PC-9 (cell line): ENCODE data around the gene LENG9. TPM values are rescaled to one million over a fixed set of nuclear protein-coding genes. Genes with fewer than 3 reads are reported as not detected.

Experiments
- BruUV-seq: library from RNA; stranded (reverse); fragments of 400-500 nt; replicated peaks from 2 replicates; lab custom pipeline; 2021; lab: Mats Ljungman, UMichigan
- CTCF ChIA-PET: fragments of 300-600 bp; sonication (Branson Sonifier 250); formaldehyde crosslinking; loops from one replicate; lab custom pipeline; 2022; ENCODE audit warnings: antibody characterized with exemption; lab: Charles Lee
- POLR2A ChIA-PET: fragments of 300-600 bp; sonication (Branson Sonifier 250); formaldehyde crosslinking; loops from one replicate; lab custom pipeline; 2022; ENCODE audit warnings: antibody characterized with exemption; ENCODE audit not compliant: unreplicated experiment; lab: Charles Lee
- DNase-seq, 2 experiments: peaks; one replicate each; pipeline versions ENCODE4 v3.0.0 to v3.0.0-alpha.2; 2015 to 2022; ENCODE audit warnings: mixed read lengths in 1 of 2
- H2AFZ ChIP-seq: fragments of 200-600 bp; sonication (generic); 2 replicates; pipeline ENCODE4 v1.8.1; 2017; ENCODE audit warnings: antibody characterized with exemption
- H3F3A ChIP-seq: fragments of 200-600 bp; sonication (generic); 2 replicates; pipeline ENCODE4 v1.8.1; 2017; ENCODE audit warnings: antibody characterized with exemption, mild to moderate bottlenecking, low read depth; ENCODE audit not compliant: insufficient read depth
- H3K27ac ChIP-seq: fragments of 200-600 bp; sonication (generic); 2 replicates; pipeline ENCODE4 v1.6.1; 2016; ENCODE audit warnings: mixed run types
- H3K27me3 ChIP-seq: fragments of 200-600 bp; sonication (generic); 2 replicates; pipeline ENCODE4 v1.6.1; 2016; ENCODE audit warnings: low read depth, mixed run types; ENCODE audit not compliant: insufficient read depth
- H3K36me3 ChIP-seq: fragments of 200-600 bp; sonication (generic); 2 replicates; pipeline ENCODE4 v1.6.1; 2016; ENCODE audit warnings: low read depth, mixed run types
- H3K4me1 ChIP-seq: fragments of 200-600 bp; sonication (generic); replicated peaks from 2 replicates; pipeline ENCODE4 v1.6.1; 2016; ENCODE audit warnings: mixed run types; ENCODE audit not compliant: insufficient read depth
- H3K4me2 ChIP-seq: fragments of 200-600 bp; sonication (generic); 2 replicates; pipeline ENCODE4 v1.6.1; 2017; ENCODE audit warnings: mixed run types
- H3K4me3 ChIP-seq: fragments of 200-600 bp; sonication (generic); 2 replicates; pipeline ENCODE4 v1.6.1; 2016; ENCODE audit warnings: mixed run types
- H3K79me2 ChIP-seq: fragments of 200-600 bp; sonication (generic); 2 replicates; pipeline ENCODE4 v1.6.1; 2017; ENCODE audit warnings: low read depth, mixed run types
- H3K9me2 ChIP-seq: fragments of 200-600 bp; sonication (generic); 2 replicates; pipeline ENCODE4 v1.8.1; 2017; ENCODE audit warnings: mild to moderate bottlenecking; ENCODE audit not compliant: insufficient read depth
- H3K9me3 ChIP-seq: fragments of 200-600 bp; sonication (generic); 2 replicates; pipeline ENCODE4 v1.8.1; 2016; ENCODE audit warnings: low read depth; ENCODE audit not compliant: insufficient read depth
- H4K20me1 ChIP-seq: fragments of 200-600 bp; sonication (generic); 2 replicates; pipeline ENCODE4 v1.8.1; 2017; ENCODE audit not compliant: insufficient read depth
- EZH2 ChIP-seq: fragments of 200-600 bp; sonication (generic); IDR thresholded peaks from 2 replicates; pipeline ENCODE4 v1.8.0; 2017; ENCODE audit warnings: antibody characterized with exemption, low read depth
- intact Hi-C: fragments of 100-400 bp; cut with micrococcal nuclease; formaldehyde crosslinking; loops from one replicate; pipeline ENCODE4 v1.10.0; 2022; ENCODE audit not compliant: unreplicated experiment
- total RNA-seq: library from RNA; stranded (reverse); gene quantifications from 2 replicates; pipeline ENCODE4 v1.2.3, GENCODE V29; 2021
- TF ChIP-seq, protein P1 (sequence below): fragments of 200-600 bp; sonication (generic); conservative IDR thresholded peaks from 2 replicates; pipeline ENCODE4 v1.6.1; 2017; ENCODE audit warnings: mixed run types, antibody characterized with exemption, mild to moderate bottlenecking, moderate library complexity

Gene LENG9
- total RNA-seq, 1 experiment from 2014 or later = 7.0 TPM

DNA sequence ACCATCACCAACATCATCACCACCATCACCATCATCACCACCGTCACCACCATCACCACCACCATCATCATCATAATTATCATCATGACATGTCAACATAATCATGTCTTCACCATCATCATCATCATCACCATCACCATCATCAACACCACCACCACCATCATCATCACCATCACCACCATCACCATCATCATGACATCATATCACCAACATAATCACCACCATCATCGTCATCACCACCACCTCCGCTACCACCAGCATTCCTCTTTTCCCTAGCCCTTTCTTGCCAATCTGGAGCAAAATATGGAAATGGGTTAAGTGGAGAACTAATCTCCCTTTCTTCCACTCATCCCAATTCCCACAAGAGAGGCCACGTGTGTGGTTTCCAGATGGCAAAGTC lies 49.4 kb downstream of the LENG9 start:
- Histone ChIP-seq H3K79me2 (no peaks in the 10 kb centered on the region), H3K36me3 (no peaks in the 10 kb centered on the region), H2AFZ (no peak overlapping the region)

DNA sequence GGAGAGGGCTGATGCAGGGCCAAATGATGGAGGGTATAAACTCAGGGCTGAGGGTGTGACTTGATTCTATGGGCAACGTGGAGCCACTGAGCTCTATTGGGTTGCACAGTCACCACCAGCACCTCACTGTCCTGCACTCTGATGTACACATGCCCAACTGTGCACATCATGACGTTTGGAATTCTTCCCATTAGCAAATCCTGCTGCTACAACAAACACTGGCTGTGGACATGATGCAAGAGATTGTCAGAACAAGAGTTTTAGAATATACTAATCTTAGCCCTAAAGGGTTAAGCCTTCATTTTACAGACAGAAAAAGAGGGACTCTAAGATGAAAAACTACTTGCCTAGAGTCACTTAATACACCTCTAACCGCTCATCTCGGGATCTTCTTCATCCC lies 50.7 kb downstream of the LENG9 start:
- no peak for DNase-seq
- H3K27ac ChIP-seq = no peak overlapping the region
- no peak overlapping the region for H3K4me3 ChIP-seq
- no peaks in the 10 kb centered on the region for H3K79me2 ChIP-seq
- CTCF ChIA-PET = no interaction called here
- H3K4me2 ChIP-seq = no peak overlapping the region
- no peaks in the 10 kb centered on the region for H4K20me1 ChIP-seq
- peaks cover 12% of the 10 kb centered on the region; the same call in 1 of the 2 replicates for H3F3A ChIP-seq
- H3K4me1 ChIP-seq = no peaks in the 10 kb centered on the region
- BruUV-seq = no TSS peak
- no peak overlapping the region for H2AFZ ChIP-seq
- no peaks in the 10 kb centered on the region for H3K36me3 ChIP-seq
- TF ChIP-seq, protein P1, sequence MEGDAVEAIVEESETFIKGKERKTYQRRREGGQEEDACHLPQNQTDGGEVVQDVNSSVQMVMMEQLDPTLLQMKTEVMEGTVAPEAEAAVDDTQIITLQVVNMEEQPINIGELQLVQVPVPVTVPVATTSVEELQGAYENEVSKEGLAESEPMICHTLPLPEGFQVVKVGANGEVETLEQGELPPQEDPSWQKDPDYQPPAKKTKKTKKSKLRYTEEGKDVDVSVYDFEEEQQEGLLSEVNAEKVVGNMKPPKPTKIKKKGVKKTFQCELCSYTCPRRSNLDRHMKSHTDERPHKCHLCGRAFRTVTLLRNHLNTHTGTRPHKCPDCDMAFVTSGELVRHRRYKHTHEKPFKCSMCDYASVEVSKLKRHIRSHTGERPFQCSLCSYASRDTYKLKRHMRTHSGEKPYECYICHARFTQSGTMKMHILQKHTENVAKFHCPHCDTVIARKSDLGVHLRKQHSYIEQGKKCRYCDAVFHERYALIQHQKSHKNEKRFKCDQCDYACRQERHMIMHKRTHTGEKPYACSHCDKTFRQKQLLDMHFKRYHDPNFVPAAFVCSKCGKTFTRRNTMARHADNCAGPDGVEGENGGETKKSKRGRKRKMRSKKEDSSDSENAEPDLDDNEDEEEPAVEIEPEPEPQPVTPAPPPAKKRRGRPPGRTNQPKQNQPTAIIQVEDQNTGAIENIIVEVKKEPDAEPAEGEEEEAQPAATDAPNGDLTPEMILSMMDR = no peak
- TF ChIP-seq EZH2 = no peak
- POLR2A ChIA-PET = no interaction called here
- intact Hi-C loops = no loop called here
- H3K9me2 ChIP-seq = no peaks in the 10 kb centered on the region
- H3K27me3 ChIP-seq = peaks cover 53% of the 10 kb centered on the region
- H3K9me3 ChIP-seq = no peaks in the 10 kb centered on the region

More for the DNA sequence above, 49.4 kb downstream of the LENG9 start:
- CTCF ChIA-PET = no interaction called here
- H3K4me3 ChIP-seq = no peak overlapping the region
- DNase-seq = no peak
- no peaks in the 10 kb centered on the region for H3K9me3 ChIP-seq
- peaks cover 8% of the 10 kb centered on the region; the same call in 1 of the 2 replicates for H3F3A ChIP-seq
- H3K27ac ChIP-seq = no peak overlapping the region
- no peaks in the 10 kb centered on the region for H3K4me1 ChIP-seq
- intact Hi-C loops = no loop called here
- H3K27me3 ChIP-seq = peaks cover 59% of the 10 kb centered on the region
- no peak overlapping the region for H3K4me2 ChIP-seq
- no peaks in the 10 kb centered on the region for H4K20me1 ChIP-seq
- POLR2A ChIA-PET = no interaction called here
- BruUV-seq = no TSS peak
- no peaks in the 10 kb centered on the region for H3K9me2 ChIP-seq
- TF ChIP-seq EZH2 = no peak
- TF ChIP-seq, protein P1 = no peak

Other genes starting within 250 kb of the LENG9 start
- gene LILRB3, start 240.8 kb downstream of the LENG9 start, total RNA-seq = not detected in 2 replicates
- not detected in 2 replicates for gene LILRA6, start 221.0 kb downstream of the LENG9 start, total RNA-seq
- gene LILRB5, start 206.5 kb downstream of the LENG9 start, total RNA-seq = not detected in 2 replicates
- not detected in 2 replicates for gene LILRB2, start 182.7 kb downstream of the LENG9 start, total RNA-seq
- gene LILRA5, start 150.6 kb downstream of the LENG9 start, total RNA-seq = not detected in 2 replicates
- not detected in 2 replicates for gene LILRA4, start 124.6 kb downstream of the LENG9 start, total RNA-seq
- not detected in 2 replicates for gene LAIR1, start 98.8 kb downstream of the LENG9 start, total RNA-seq
- gene TTYH1, start 48.3 kb downstream of the LENG9 start, total RNA-seq = 1.6 and 2.4 TPM in 2 replicates
- gene LENG8, start 14.6 kb downstream of the LENG9 start, total RNA-seq = 274 and 279 TPM in 2 replicates
- gene CDC42EP5, start 9.5 kb upstream of the LENG9 start, total RNA-seq = 25.1 and 48.5 TPM in 2 replicates
- not detected in 2 replicates for gene LAIR2, start 39.1 kb upstream of the LENG9 start, total RNA-seq
- not detected in 2 replicates for gene LILRA2, start 110.0 kb upstream of the LENG9 start, total RNA-seq
- not detected in 2 replicates for gene LILRA1, start 129.9 kb upstream of the LENG9 start, total RNA-seq
- not detected in 2 replicates for gene LILRB1, start 166.7 kb upstream of the LENG9 start, total RNA-seq
- not detected in 2 replicates for gene LILRB4, start 199.2 kb upstream of the LENG9 start, total RNA-seq